Tibial artery (tissue), 4 donors: ENCODE results near the gene ANOS1.

ENCODE experiments used
- DNase-seq, 2 donors: peaks; one replicate each; pipeline ENCODE4 v3.0.0-alpha.2; 2019
- H3K27ac ChIP-seq, 2 donors: fragments of 200-600 bp; sonication (generic) in 1 of 2; 1 replicate in 1 of 2; 2 replicates in 1 of 2; pipeline ENCODE4 v1.5.1; 2018 to 2019; ENCODE audit warnings: mild to moderate bottlenecking in 1 of 2
- H3K27me3 ChIP-seq, 2 donors: fragments of 200-600 bp; sonication (generic) in 1 of 2; one replicate each; pipeline versions ENCODE4 v1.5.1 to v1.6.0; 2016 to 2019
- H3K36me3 ChIP-seq, 3 donors: fragments of 200-600 bp; sonication (generic) in 2 of 3; one replicate each; pipeline ENCODE4 v1.5.1; 2016 to 2019; ENCODE audit warnings: mild to moderate bottlenecking in 2 of 3
- H3K4me1 ChIP-seq, 4 donors: fragments of 200-600 bp; sonication (generic) in 2 of 4; 1 replicate in 3 of 4; 2 replicates in 1 of 4; pipeline ENCODE4 v1.5.1; 2016 to 2019
- H3K4me3 ChIP-seq, 2 donors: fragments of 200-600 bp; sonication (generic) in 1 of 2; 1 replicate in 1 of 2; 2 replicates in 1 of 2; pipeline ENCODE4 v1.5.1; 2018 to 2019; ENCODE audit warnings: mild to moderate bottlenecking in 2 of 2
- H3K9me3 ChIP-seq, 3 donors: fragments of 200-600 bp; sonication (generic) in 1 of 3; one replicate each; pipeline ENCODE4 v1.5.1; 2016 to 2019
- intact Hi-C: fragments of 100-400 bp; cut with DNase I; formaldehyde crosslinking; loops from one replicate; pipeline ENCODE4 v1.15.0; 2023; ENCODE audit warnings: low total_unique reads
- TF ChIP-seq, protein P1 (sequence below), 2 experiments: fragments of 200-600 bp in 1 of 2; fragments of 450-650 bp in 1 of 2; IDR thresholded peaks; one replicate each; pipeline ENCODE4 v1.5.1; 2017 to 2019; ENCODE audit warnings: antibody characterized with exemption in 2 of 2, mild to moderate bottlenecking in 1 of 2, moderate library complexity in 1 of 2

ANOS1 gene

DNA sequence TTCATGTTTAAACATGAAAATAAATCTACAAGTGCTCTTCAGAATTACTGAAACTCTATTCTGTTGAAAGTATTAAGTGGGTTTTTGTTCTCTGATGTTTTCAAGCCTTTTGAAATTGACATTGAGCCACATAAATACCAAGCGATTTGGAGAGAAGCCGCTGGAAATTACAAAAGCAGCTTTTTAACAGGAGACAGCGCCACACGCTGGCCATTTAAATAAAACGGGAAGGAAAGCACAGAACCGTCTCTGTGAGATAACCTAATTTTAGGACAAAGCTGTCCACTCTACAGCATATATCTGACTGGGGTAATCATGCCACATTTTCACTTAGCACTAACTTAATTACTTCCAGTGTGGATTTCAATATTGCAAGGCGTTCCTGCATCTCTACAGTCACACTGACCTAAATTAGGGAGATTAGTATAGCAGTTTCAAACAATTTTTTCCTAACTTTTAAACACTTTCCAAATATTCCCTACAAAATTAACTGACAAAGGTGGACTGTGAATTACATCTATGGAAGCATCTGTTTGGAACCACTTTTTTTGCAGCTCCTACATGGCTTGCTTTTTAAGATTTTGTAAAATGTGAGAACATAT lies 6.8 kb upstream of the ANOS1 start:
- no peak overlapping the region for H3K4me3 ChIP-seq
- H3K9me3 ChIP-seq, result no peaks in the 10 kb centered on the region
- H3K4me1 ChIP-seq, result no peaks in the 10 kb centered on the region
- peak in 1 of 2 donors; percentile 27 for DNase-seq
- intact Hi-C loops, result no loop called here
- no peaks in the 10 kb centered on the region for H3K27me3 ChIP-seq
- no peak overlapping the region for H3K27ac ChIP-seq
- TF ChIP-seq, protein P1, sequence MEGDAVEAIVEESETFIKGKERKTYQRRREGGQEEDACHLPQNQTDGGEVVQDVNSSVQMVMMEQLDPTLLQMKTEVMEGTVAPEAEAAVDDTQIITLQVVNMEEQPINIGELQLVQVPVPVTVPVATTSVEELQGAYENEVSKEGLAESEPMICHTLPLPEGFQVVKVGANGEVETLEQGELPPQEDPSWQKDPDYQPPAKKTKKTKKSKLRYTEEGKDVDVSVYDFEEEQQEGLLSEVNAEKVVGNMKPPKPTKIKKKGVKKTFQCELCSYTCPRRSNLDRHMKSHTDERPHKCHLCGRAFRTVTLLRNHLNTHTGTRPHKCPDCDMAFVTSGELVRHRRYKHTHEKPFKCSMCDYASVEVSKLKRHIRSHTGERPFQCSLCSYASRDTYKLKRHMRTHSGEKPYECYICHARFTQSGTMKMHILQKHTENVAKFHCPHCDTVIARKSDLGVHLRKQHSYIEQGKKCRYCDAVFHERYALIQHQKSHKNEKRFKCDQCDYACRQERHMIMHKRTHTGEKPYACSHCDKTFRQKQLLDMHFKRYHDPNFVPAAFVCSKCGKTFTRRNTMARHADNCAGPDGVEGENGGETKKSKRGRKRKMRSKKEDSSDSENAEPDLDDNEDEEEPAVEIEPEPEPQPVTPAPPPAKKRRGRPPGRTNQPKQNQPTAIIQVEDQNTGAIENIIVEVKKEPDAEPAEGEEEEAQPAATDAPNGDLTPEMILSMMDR (IDR thresholded peaks at IDR 0.05), result peak; percentile 41 to 53
- no peaks in the 10 kb centered on the region for H3K36me3 ChIP-seq

DNA sequence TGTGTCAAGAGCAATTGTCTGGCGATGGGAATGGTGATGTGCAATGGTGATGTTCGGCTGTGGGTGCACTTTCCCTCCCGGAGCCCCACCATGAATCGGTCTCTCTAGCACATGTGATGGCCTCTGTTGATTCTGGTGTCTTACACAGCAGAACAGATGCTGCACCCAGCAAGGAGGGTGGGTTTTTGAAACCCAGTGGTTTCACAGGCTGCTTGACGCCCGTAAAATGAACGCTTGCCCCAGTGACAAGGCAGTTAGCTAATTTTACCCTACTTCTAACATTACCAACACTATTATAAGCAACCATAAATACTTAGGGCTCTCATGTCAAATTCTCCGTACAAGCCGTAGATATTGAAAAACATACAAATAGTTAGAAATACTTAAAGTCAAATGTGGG lies 5.9 kb upstream of the ANOS1 start:
- Histone ChIP-seq H3K27me3 (no peaks in the 10 kb centered on the region), H3K4me1 (no peaks in the 10 kb centered on the region), H3K4me3 (no peak overlapping the region), H3K27ac (no peak overlapping the region), H3K9me3 (no peaks in the 10 kb centered on the region), H3K36me3 (no peaks in the 10 kb centered on the region)
- TF ChIP-seq, protein P1 (IDR thresholded peaks at IDR 0.05), result no peak
- DNase-seq, result no peak
- intact Hi-C loops, result no loop called here

DNA sequence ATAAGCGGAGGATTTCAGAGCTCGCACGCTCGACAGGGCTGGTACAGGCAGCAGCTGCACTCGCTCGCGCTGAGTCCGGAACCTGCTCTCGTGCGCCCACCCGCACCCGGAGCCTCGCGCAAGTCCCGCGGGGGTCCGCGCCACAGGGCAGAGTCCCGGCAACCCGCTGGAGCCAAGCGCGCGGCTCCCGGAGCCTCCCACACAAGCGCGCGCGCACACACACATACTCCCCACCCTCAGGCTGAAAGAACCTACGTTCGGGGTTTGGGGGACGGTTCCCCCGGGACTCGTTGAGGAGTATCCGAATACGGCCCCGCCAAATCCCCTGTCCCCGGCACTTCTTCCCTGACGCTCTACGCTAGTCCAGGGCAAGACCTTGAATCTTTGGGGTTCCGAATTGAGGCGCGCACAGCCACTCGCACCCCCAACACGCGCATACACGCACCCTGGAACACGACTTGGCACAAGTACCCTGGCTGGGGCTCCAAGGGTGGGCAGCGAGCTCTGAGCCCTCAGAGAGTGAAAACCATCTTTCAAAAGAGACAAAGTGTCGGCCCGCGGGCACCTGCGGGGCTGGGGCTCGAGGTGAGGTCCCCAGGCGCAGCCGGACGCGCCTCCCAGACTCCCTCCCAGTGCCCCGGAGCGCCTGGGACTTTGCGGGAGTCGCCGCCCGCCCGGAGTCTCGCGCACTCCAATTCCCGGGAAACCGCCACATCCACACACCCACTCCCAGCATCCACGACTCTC lies 952 bp downstream of the ANOS1 start:
- no peak for DNase-seq
- TF ChIP-seq, protein P1 (IDR thresholded peaks at IDR 0.05), result no peak
- Histone ChIP-seq H3K27me3 (peaks cover 0 to 5% of the 10 kb centered on the region in 2 donors), H3K4me1 (peaks cover 0 to 20% (median 3%) of the 10 kb centered on the region in 4 donors), H3K27ac (no peak overlapping the region), H3K4me3 (peak overlapping the region; percentile 47 to 58), H3K9me3 (no peaks in the 10 kb centered on the region), H3K36me3 (no peaks in the 10 kb centered on the region)
- intact Hi-C loops, result no loop called here

DNA sequence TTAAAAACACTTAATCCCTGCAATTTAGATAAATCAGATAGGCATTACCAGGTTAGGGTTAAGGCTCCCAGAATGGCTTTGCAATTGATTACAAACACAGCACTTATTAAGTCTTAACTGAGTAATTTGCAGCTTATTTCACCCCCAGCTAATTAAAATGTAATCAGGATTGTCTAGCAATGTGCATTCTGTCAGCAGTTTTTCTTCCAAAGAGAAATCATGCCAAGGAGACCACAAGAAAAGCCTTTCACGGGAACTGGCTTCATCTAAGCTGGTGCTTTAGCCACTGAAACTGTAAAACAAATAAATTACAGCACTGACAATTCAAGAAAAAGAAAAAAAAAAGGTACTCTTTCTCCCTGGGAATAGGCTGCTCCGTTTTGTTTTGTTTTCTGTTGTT lies 2.1 kb downstream of the ANOS1 start:
- Histone ChIP-seq H3K9me3 (no peaks in the 10 kb centered on the region), H3K4me1 (peaks cover 0 to 20% (median 3%) of the 10 kb centered on the region in 4 donors), H3K36me3 (no peaks in the 10 kb centered on the region), H3K27me3 (peaks cover 0 to 5% of the 10 kb centered on the region in 2 donors), H3K4me3 (peak overlapping the region; percentile 47 to 58), H3K27ac (no peak overlapping the region)
- intact Hi-C loops, result no loop called here
- DNase-seq, result no peak
- TF ChIP-seq, protein P1 (IDR thresholded peaks at IDR 0.05), result no peak

DNA sequence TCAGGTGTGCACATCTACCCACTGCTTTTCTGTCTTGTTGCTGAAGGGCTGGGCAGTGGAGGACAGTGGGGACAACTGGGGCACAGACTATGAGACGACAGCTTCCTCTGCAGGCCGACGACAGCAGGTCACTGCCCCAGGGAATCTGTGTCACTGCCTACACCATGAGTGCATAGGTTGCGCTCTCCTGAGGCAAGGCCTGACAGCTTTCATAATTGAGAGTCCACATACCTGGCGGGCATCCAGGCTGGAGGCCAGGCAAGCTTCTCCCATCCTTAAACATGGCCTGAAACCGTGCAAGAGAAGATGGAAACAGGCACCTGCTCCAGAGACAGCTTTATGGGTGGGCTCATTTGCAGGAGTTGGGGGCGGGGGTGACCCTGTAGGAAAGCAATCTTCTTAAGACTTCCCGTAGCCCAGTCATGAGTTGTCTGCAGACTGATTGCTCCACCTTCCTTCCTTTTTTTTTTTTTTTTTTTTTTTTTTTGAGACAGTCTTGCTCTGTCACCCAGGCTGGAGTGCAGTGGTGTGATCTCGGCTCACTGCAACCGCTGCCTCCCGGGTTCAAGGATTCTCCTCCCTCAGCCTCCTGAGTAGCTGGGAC lies 2.9 kb downstream of the ANOS1 start:
- Histone ChIP-seq H3K9me3 (no peaks in the 10 kb centered on the region), H3K36me3 (no peaks in the 10 kb centered on the region), H3K4me3 (no peak overlapping the region), H3K4me1 (peaks cover 0 to 20% (median 3%) of the 10 kb centered on the region in 4 donors), H3K27me3 (peaks cover 0 to 5% of the 10 kb centered on the region in 2 donors), H3K27ac (no peak overlapping the region)
- TF ChIP-seq, protein P1 (IDR thresholded peaks at IDR 0.05), result no peak
- intact Hi-C loops, result no loop called here
- DNase-seq, result no peak
